ENCODE data around the gene CTSL. TPM values are rescaled to one million over a fixed set of nuclear protein-coding genes. Genes with fewer than 3 reads are reported as not detected.

CTSL gene
- total and polyA plus RNA-seq, 3 donors from 2014 or later: 100 to 185 (median 105) TPM

GRCh38 chr9:87732756-87733155, 6.8 kb downstream of the CTSL start:
- TF ChIP-seq POLR2A (IDR thresholded peaks at IDR 0.05) (no peak), CTCF (IDR thresholded peaks at IDR 0.05) (no peak)
- WGBS, 2 donors: 75 to 79% methylated on average over 3 of the region's 3 CpGs
- Histone ChIP-seq H3K4me3 (no peak overlapping the region), H3K36me3 (ENCODE audit: low read depth, missing control alignments) (no peaks in the 10 kb centered on the region), H3K9me3 (no peaks in the 10 kb centered on the region), H3K27me3 (no peaks in the 10 kb centered on the region), H3K27ac (no peak overlapping the region), H3K4me1 (no peaks in the 10 kb centered on the region)
- intact Hi-C loops (cut with DNase I; ENCODE audit: low total_unique reads): no loop called here
- no peak for DNase-seq

GRCh38 chr9:87733273-87734052, 7.5 kb downstream of the CTSL start:
- H3K36me3 ChIP-seq (ENCODE audit: low read depth, missing control alignments): no peaks in the 10 kb centered on the region

GRCh38 chr9:87734106-87734505, 8.2 kb downstream of the CTSL start:
- TF ChIP-seq POLR2A (IDR thresholded peaks at IDR 0.05) (no peak), CTCF (IDR thresholded peaks at IDR 0.05) (no peak)
- Histone ChIP-seq H3K4me1 (no peaks in the 10 kb centered on the region), H3K4me3 (no peak overlapping the region), H3K27me3 (no peaks in the 10 kb centered on the region), H3K27ac (no peak overlapping the region), H3K9me3 (no peaks in the 10 kb centered on the region), H3K36me3 (ENCODE audit: low read depth, missing control alignments) (no peaks in the 10 kb centered on the region)
- intact Hi-C loops (cut with DNase I; ENCODE audit: low total_unique reads): no loop called here
- WGBS, 2 donors: 67 to 68% methylated on average over 2 of the region's 2 CpGs
- DNase-seq: no peak

More at GRCh38 chr9:87733273-87734052, 7.5 kb downstream of the CTSL start:
- Histone ChIP-seq H3K4me3 (no peak overlapping the region), H3K27ac (no peak overlapping the region), H3K9me3 (no peaks in the 10 kb centered on the region), H3K4me1 (no peaks in the 10 kb centered on the region), H3K27me3 (no peaks in the 10 kb centered on the region)
- no peak for DNase-seq
- intact Hi-C loops (cut with DNase I; ENCODE audit: low total_unique reads): no loop called here
- WGBS, 2 donors: 82 to 84% methylated on average over 7 of the region's 7 CpGs
- TF ChIP-seq CTCF (IDR thresholded peaks at IDR 0.05): no peak
- no peak for TF ChIP-seq POLR2A (IDR thresholded peaks at IDR 0.05)

- no peak for TF ChIP-seq POLR2A (IDR thresholded peaks at IDR 0.05)
- Histone ChIP-seq H3K4me3 (no peak overlapping the region), H3K27me3 (no peaks in the 10 kb centered on the region), H3K36me3 (ENCODE audit: low read depth, missing control alignments) (no peaks in the 10 kb centered on the region), H3K9me3 (no peaks in the 10 kb centered on the region), H3K27ac (no peak overlapping the region), H3K4me1 (no peaks in the 10 kb centered on the region)
- DNase-seq: no peak
- intact Hi-C loops (cut with DNase I; ENCODE audit: low total_unique reads): no loop called here
- WGBS, 2 donors: 80 to 89% methylated on average over 3 of the region's 3 CpGs
These were observed 13.6 kb downstream of the CTSL start for GRCh38 chr9:87739546-87739945.

- WGBS, 2 donors: 51 to 87% methylated on average over 3 of the region's 3 CpGs
- no peaks in the 10 kb centered on the region for H3K36me3 ChIP-seq (ENCODE audit: low read depth, missing control alignments)
- no peak overlapping the region for H3K27ac ChIP-seq
- intact Hi-C loops (cut with DNase I; ENCODE audit: low total_unique reads): no loop called here
- no peaks in the 10 kb centered on the region for H3K27me3 ChIP-seq
- no peak for TF ChIP-seq POLR2A (IDR thresholded peaks at IDR 0.05)
- TF ChIP-seq CTCF (IDR thresholded peaks at IDR 0.05): no peak
- H3K9me3 ChIP-seq: no peaks in the 10 kb centered on the region
- H3K4me1 ChIP-seq: no peaks in the 10 kb centered on the region
- DNase-seq: no peak
- H3K4me3 ChIP-seq: no peak overlapping the region
These were observed 14.3 kb downstream of the CTSL start for GRCh38 chr9:87740209-87740608.
